NCI-H345 treated with DMSO at 0.1 percent for 48 hours (cell line): ENCODE results near the gene FSTL4.

ENCODE experiments used
- DNase-seq: peaks from one replicate; lab custom pipeline; 2025; ENCODE audit not compliant: unreplicated experiment; lab: John Stamatoyannopoulos, UW

Gene FSTL4

GRCh38 chr5:133520991-133521706, 91.2 kb downstream of the FSTL4 start:
- DNase-seq = no peak

- no peak for DNase-seq
These were observed 92.3 kb downstream of the FSTL4 start for GRCh38 chr5:133520062-133520461.

DNA sequence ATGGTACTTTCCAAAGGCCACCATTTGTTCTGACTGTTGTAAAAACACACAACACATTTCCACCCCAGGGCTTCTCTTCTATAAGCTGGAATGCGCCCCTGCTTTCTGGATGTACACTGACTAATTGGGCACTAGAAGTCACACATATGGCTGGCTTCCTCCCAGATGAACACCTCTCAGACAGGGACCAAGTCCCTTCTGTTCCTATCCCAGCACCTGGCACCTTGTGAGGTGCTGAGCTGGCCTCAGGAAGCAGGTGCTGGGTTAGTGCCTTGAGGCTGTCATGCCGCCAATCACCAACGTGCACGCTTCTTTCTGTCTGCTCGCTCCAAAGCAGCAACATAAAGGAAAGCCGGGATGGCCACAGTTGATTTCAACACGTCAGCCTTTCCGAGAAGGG, 93.2 kb downstream of the FSTL4 start:
- no peak for DNase-seq

DNA sequence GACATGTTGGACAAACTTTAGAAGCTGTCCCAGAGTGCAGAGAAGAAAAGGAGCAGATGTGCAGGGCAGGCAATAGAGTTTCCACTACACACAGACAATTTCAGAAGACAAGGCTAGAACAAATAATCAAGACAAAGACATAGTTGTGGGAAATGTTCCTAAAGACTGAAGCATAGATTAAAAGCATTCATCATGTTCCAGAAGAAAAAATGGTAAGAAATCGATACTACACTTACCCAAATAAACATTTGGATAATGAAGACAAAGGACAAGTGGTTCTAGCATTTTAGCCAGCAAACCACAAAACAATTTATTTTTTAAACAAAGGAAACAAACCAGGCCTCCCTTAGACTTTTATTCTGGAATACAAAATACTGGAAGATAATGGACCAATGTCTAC, 97.9 kb downstream of the FSTL4 start:
- DNase-seq = peak; percentile 33

DNA sequence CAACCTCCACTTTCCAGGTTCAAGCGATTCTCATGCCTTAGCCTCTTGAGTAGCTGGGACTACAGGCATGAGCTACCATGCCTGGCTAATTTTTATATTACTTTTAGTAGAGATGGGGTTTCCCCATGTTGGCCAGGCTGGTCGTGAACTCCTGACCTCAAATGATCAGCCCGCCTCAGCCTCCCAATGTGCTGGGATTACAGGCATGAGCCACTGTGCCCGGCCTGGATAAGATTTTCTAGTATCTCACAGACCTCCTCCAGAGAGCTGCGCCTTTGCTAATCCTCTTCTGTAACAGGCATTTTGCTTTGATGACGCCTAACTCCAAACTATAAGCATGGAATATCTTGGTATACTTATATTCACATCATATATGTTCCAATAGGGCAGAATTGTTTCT, 99.4 kb downstream of the FSTL4 start:
- DNase-seq = no peak

DNA sequence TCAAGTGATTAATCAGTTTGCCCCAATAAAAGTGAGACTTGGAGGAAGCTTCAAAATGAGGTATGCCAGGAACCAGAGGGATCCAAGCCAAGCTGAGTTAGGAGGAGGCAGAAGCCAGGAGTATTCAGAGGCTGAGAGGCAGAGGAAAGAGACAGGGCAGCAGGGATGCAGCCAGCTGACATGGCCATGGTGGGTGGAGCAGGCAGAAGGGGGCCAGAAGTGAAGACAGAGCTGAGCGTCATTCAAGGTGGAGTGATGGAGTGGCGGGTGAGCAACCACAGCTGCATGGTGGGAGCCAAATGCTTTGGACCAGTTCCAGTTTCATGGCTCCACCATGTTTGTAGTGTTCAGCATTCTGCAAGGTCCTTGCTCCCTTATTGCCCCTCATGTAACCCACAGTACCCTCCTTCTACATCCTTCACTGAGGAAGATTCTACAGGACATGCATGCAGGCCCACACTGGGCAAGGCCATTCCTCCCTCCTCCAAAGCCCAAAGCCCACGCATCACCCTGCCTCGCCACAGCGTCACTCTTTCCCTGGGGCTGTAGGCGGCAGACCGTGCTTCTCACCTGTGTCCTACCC, 100.6 kb downstream of the FSTL4 start:
- no peak for DNase-seq

GRCh38 chr5:133510634-133511262, 101.6 kb downstream of the FSTL4 start:
- no peak for DNase-seq

DNA sequence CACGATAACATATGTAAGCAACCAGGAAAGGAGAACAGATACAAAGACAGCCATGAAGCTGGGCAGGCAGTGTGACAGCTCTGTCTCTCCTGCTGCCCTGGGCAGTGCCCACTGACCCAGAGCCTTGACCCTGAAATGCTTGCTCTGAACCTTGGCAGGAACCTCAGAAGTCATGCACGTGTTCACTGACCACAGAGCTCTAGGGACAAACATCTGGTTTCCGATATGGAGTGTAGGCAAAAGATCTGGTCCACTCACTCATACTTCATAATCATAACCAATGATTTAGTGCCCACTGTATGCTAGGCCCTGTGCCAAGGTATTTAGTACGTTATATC, 102.6 kb downstream of the FSTL4 start:
- DNase-seq = no peak

- no peak for DNase-seq
These were observed 103.2 kb downstream of the FSTL4 start for GRCh38 chr5:133508845-133509741.

GRCh38 chr5:133508331-133508730, 104.0 kb downstream of the FSTL4 start:
- DNase-seq = no peak

DNA sequence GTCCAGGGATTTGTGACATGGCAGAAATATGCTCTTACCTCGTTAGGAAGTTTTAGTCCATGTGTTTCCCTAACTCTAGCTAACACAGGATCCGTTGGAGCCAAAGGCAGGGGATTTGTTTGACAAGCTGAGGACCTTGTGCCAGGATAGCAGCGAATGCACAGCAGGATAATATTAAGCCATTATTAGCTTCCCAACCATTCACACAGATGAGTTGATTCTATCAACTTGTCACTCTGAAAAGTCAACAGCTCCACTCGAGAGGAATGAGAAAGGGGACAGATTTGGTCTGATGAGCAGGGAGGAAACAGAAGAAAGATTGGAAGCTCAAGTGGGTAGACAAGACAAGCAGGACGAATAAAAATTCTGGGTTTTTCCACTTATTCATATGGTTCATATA, 106.2 kb downstream of the FSTL4 start:
- no peak for DNase-seq

DNA sequence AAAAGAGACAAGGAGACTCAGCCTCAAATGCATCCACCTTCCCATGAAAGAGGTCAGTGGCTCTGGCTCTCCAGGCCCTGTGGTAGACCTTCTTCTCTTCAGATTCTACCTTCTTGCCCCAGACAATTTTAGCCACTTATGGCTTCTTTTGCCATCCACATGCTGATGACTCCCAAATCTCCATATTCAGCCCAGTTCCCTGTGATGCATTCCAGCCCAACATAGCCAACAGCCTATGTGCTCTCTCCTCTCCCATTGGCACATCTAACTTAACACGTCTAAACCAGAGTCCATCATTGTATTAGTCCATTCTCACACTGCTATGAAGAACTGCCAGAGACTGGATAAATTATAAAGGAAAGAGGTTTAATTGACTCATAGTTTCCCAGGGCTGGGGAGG, 108.8 kb downstream of the FSTL4 start:
- DNase-seq = no peak

DNA sequence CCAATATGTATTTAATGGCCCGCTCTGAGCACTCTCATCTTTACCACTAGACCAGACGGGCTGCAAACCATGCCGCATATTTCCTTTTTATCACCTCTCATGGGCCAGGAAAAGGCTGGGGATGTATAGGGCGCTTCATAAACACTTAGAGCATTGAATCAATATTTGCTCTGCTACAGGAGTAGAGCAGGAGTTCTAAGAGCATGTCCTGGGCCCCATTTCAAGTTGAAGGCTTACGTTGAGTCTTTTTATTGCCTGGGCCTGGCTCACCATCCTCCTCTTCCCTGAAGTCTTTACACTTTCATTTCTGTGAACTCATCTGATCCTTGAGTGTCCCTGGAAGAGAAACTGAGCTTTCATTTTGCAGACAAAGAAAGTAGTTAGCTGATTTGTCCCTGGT, 112.4 kb downstream of the FSTL4 start:
- peak; percentile 39 for DNase-seq

DNA sequence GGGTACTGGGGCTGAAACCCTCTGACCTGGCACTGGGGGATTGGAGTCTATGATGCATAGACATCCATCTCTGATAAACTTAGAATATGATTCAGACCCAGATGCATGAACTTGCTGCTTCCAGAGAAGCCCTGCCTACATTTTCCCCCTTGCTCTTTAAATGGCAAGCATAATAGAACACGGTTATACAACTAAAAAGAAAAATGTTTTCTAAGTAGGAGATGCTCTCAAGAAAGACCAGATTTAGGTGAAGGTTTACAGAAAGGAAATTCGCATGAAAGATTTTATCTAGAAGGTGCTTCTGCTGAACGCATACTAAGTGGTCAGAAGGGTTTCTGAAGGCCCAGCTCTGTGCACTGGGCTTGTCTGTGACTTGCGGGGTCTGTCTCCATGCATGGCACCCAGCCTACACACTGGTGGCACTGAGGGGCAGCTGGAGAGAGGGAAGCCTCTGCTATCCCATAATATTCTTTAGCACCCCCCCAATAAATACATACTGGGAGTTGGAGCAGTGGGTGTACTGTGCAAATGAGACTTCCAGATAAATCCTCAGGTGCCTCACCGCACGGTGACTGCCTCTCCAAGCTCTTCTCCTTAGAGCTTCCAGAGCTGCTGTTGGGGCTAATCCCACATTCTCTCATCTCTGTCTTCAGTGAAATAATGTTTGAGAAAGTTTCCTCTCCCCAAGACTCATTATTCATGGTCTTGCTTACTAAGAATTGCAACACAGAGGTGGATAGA, 114.6 kb downstream of the FSTL4 start:
- DNase-seq = no peak

DNA sequence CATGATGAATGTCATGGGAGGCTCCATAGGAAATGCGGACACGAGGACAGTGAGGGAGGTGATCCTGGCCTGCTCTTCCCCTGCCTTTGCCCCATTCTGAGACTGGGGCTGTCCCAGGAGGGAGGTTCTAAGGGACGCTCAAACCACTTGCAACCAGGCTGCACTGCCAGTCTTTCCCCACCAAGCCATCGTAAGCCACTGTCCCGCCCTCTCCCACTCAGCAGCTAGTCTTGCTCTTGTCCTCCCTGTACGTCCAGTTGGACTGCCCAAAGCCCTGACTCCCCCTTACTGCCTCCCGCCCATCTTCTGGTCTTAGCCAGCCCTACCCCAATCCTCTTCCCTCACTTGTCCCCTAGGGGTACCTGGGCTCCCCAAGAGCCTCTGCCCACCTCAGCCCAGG, 115.7 kb downstream of the FSTL4 start:
- no peak for DNase-seq

DNA sequence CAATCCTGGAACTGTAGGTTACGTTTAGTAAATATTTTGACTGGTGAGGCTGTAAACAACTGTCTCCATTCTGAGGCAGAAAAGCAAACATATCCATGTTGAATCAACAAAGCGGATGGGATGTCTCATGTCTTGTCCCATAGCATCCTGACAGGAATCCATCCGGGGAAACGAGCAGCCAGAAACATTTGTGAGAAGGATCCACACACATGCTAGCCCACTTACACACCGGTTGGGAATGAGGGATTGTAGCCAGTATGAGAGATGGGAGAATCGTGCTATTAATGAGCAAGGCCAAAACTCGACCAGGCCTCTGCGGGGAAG, 117.5 kb downstream of the FSTL4 start:
- no peak for DNase-seq

DNA sequence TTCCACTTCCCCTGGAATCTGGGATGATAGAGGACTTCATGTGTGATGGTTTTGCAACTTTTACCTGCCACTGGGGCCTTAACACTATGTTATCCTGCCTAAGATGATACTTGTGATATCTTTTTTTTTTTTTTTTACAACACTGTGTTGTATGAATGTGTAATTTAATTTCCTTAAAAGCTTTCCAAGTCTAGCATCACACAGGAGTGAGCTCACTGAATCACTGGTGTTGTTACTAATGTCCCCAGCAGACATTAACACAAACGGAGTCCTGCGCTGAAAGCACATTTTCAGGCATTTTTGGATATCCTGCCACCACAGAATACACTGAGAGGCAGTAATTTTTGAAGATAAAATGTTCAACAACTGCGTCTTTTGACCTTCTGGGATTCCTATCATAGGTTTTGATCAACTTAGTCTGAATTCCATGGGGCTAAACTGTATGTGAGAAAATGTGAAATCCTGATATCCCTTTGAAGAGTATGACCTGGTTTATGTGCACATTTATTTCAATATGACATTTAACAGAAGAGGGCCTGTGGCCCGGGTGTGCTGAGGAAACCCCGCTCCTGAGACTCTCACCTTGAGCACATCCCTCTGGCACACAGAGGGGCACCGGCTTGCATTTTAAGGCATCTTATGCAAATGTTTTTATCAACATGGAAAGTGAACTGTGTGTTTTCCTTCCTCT, 118.0 kb downstream of the FSTL4 start:
- no peak for DNase-seq

GRCh38 chr5:133489632-133490031, 122.7 kb downstream of the FSTL4 start:
- no peak for DNase-seq

DNA sequence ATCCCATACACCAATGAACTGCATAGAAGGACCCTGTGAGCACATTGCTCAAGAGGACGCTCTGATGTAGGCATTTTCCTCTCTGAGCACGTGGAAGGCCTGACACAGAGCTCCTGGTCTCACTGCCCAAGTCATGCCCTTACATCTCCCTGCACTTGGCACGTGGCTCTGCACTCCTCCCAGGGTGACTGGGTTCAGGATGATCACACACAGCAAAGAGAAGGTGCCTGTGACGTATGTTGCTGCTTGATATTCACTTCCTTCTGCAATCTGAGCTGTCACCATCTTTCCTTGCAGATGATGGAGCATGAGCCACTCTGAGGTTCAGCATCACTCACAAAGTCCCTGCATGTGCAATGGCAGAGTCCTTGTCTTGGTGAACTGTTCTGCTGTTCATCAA, 125.2 kb downstream of the FSTL4 start:
- DNase-seq = no peak

- DNase-seq = no peak
These were observed 126.9 kb downstream of the FSTL4 start for GRCh38 chr5:133485468-133485867.
